GM12873 (cell line): ENCODE results near the gene MYO5B.
A peak's percentile ranks its signal among the peaks of the same experiment; 100 is the strongest.

Experiments
- TF ChIP-seq, protein P1 (sequence below): IDR thresholded peaks from 2 replicates; pipeline ENCODE4 v1.5.1; 2012; ENCODE audit warnings: low read depth, mild to moderate bottlenecking, moderate library complexity, low read length, control low read depth; ENCODE audit not compliant: insufficient read depth; ENCODE audit errors: missing control alignments

Gene MYO5B

DNA sequence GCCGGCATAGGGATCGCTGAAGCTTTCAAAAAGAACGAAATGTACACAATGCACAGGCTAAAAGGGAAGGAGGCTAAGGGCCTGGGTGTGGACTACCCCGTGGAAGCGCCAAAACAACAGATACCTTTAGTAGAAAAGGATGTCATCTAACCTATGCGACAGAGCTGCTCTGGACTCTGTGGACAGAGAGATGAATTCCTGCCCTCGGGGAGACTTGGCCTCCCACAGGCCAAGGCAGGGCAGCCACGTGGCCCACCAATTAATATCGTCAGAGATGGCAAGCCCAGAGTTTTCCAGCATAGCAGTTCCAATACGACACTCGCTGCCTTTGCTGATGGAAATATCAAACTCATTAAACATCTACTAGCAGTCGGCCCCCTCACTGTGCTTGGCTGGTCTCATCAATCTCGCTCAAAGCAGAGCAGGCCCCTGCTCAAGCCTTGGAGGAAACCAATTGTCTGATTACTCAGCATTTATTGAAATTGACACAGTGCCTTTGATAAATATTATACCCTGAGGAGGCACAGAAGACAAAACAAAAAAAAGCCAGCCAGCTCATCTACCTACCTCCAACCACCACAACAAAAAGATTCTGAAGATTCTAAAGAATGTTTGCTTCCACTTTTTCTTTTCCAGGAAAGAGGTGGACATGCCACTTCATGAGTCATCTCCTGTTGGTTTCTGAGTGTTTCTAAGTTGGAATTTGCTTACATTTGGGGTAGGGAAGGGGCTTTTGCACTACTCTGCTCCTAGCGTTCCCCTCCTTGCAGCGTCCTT is 302.6 kb downstream of the MYO5B start:
- TF ChIP-seq, protein P1, sequence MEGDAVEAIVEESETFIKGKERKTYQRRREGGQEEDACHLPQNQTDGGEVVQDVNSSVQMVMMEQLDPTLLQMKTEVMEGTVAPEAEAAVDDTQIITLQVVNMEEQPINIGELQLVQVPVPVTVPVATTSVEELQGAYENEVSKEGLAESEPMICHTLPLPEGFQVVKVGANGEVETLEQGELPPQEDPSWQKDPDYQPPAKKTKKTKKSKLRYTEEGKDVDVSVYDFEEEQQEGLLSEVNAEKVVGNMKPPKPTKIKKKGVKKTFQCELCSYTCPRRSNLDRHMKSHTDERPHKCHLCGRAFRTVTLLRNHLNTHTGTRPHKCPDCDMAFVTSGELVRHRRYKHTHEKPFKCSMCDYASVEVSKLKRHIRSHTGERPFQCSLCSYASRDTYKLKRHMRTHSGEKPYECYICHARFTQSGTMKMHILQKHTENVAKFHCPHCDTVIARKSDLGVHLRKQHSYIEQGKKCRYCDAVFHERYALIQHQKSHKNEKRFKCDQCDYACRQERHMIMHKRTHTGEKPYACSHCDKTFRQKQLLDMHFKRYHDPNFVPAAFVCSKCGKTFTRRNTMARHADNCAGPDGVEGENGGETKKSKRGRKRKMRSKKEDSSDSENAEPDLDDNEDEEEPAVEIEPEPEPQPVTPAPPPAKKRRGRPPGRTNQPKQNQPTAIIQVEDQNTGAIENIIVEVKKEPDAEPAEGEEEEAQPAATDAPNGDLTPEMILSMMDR, result no peak

DNA sequence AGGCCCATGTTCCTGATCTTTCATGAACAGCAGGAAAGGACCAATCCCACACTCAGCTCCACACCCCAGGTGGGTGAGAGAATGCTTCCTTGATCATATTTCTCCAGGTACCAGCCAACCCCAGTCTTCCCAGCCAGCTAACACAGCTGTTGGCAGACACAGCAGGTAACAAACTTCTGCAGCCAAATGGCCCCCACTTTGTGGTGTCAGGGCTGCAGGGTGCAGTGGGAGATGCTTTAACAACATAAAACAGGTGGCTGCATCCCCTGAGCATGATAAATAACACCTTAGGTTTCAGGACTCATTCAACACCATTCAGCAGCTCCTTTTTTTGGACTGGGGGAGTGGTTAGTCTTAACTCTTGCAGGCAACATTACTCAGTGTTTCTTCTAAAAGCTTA is 304.9 kb downstream of the MYO5B start:
- TF ChIP-seq, protein P1, result no peak

DNA sequence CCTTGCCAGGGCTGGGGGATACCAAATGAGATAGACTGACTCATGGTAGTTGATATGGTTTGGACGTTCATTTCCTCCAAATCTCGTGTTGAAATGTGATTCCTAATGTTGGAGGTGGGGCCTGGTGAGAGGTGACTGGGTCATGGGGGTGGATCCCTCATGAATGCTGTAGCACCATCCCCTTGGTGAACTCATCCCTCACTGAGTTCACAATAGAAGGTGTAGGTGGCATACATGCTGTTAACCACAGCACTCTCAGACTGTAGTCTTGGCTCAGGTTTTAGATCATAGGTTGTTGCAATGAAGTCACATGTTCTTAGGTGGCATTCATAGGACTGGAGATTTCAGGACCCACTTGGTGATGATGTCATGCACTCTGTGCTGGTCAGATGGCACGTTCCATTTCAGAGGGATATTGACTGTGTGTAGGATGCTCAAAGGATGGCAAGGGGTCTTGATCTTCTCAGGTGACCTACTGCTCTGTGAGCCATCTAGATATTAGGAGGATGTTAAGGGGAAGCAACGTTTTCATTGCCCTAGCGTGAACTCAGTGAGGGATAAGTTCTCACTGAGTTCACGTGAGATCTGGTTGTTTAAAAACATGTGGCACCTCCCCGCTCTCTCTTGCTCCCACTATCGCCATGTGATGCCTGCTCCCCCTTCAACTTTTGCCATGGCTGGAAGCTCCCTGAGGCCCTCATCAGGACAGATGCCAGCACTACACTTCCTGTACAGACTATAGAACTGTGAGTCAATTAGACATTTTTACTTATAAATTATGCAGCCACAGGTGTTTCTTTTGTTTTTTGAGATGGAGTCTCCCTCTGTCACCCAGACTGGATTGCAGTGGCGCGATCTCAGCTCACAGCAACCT is 307.8 kb downstream of the MYO5B start:
- TF ChIP-seq, protein P1, result peak; percentile 24

DNA sequence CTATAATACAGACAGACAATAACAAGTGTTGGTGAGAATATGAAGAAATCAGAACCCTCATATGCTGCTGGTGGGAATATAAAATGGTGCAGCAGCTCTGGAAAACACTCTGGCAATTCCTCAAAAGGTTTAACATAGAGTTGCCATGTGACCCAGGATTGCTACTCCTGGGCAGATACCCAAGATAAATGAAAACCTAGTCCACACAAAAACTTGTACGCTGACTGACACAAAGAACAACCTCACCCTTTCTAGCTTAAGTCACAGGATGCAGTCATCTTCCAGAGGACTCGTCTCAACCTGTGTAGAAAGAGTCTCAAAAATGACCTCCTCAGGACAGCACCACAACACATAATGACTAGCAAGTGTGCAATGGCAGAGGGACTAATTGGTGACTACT is 310.0 kb downstream of the MYO5B start:
- TF ChIP-seq, protein P1, result no peak

DNA sequence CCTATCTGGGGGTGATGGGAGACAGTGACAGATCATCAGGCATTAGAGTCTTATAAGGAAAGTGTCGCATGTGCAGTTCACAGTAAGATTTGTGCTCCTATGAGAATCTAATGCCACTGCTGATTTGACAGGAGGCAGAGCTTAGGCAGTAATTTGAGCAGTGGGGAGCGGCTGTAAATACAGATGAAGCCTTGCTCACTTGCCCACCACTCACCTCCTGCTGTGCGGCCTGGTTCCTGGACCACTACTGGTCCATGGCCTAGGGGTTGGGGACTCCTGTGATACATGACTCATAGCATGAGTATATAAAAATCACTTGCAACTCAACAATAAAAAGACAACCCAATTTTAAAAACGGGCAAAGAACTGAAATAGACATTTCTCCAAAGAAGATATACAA is 310.5 kb downstream of the MYO5B start:
- TF ChIP-seq, protein P1, result no peak

DNA sequence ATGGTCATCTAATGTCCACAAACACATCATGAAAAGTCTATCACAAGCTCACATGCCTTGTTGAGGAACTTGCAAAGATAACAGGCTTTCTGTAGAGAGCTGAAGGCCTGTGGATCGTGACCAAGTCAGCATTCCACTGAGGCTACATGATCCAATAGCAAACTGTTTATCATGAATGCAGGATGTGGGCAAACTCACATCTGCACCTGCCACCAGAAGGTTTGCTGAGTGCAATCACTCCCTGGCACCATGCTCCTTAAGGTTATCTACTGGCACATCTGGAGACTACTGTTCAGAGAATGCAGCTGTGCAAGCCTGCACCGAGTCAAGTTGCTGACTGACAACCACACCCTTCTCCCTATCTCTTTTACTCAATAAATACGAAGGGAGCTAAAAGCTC is 314.3 kb downstream of the MYO5B start:
- TF ChIP-seq, protein P1, result no peak

DNA sequence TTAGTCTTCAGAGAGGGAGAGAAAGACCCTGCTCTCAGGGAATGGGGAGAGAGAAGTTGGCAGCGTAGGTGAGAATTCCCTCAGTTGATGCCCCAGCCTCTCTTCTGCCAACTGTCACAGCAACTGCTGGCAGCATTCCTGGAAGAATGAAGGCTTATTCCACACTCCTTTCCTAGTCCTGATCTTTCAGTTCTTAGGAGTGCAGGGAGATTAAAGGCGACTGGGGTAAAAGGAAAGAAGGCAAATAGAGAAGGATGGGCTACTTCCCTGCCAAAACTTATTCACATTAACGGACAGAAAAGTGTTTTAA is 315.7 kb downstream of the MYO5B start:
- TF ChIP-seq, protein P1, result no peak
